OCI-LY3 (cell line): ENCODE data around the gene SCN9A.

ENCODE experiments used
- EZH2phosphoT487 ChIP-seq: fragments of 200-600 bp; shearing (Covaris generic); IDR thresholded peaks from 2 replicates; pipeline ENCODE4 v1.6.1; 2018; ENCODE audit warnings: antibody characterized with exemption, mixed run types, low read depth
- TF ChIP-seq, protein P1 (sequence below): fragments of 200-600, 300-600 bp; sonication (generic); IDR thresholded peaks from 2 replicates; pipeline ENCODE4 v1.5.1; 2014; ENCODE audit warnings: antibody characterized with exemption, low read length, low read depth

DNA sequence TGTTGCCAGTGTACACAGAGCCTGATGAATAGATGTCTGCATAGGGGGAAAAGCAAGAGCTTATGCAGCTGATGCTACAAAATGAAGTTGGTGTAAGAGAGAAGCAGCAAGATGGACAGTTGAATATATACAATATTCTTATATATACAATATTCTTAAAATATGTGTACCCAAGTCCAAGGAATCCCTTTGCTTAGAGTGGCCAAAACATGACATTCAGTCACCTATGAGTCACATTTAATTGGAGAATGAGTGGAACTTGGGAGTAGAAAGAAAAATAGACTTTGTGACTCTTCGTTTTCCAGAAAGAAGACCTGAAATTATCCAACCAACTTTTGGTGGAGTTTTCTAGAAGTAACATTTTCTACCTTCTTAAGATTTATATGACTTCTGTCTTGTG, 81.8 kb downstream of the SCN9A start:
- TF ChIP-seq, protein P1, sequence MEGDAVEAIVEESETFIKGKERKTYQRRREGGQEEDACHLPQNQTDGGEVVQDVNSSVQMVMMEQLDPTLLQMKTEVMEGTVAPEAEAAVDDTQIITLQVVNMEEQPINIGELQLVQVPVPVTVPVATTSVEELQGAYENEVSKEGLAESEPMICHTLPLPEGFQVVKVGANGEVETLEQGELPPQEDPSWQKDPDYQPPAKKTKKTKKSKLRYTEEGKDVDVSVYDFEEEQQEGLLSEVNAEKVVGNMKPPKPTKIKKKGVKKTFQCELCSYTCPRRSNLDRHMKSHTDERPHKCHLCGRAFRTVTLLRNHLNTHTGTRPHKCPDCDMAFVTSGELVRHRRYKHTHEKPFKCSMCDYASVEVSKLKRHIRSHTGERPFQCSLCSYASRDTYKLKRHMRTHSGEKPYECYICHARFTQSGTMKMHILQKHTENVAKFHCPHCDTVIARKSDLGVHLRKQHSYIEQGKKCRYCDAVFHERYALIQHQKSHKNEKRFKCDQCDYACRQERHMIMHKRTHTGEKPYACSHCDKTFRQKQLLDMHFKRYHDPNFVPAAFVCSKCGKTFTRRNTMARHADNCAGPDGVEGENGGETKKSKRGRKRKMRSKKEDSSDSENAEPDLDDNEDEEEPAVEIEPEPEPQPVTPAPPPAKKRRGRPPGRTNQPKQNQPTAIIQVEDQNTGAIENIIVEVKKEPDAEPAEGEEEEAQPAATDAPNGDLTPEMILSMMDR = no peak
- TF ChIP-seq EZH2phosphoT487 = no peak
